ENCODE results near the gene ITGA5.

The ITGA5 gene

DNA sequence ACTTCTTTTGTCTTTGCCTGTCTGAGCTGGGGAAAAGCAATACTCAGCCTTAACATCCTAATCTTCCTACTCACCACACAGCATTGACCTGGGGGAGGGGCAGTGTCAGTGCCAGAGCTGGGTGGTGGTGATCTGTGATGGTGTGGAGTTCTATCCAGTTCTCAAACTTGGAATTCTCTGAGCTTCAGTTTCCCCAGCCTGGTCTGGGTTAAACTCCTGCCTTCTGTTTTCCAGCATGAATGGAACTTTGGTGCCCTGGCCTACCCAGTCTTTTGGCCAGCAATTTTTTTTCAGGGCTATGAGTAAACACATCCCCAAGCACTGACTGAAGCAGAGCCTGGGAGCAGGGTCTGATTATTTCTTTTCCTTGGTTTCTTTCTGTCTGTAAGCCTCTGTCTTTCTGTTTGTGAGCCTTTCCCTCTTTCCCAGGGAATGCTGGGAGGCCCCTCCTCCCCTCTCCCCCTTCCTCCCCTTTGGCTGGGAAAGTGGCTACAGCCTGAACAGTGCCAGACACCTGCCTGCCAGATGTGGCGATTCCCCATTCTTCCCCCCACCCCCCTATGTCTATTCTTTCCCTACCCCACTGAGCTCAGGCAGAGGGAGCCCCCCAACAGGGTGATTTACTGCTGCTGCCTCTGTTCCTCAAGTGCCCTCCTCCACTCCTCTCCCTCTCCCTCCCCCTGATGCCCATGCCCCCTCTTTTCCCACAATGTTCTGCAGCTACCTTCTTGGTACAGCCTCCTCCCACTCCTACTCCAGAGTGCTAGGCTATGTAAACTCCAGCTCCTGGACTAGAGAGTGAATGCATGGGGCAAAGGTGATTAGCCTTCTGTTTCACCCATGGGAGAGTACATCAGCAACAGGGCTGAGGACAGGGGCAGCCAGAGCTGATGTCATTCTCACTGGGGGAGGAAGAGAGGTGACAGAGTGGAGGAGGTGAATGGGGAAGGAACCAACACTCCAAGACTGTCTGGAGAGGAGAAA is 65.9 kb downstream of the ITGA5 start:
- H2AK5ac ChIP-seq (ENCODE audit: low read length), result no peak overlapping the region
- H3K79me2 ChIP-seq (ENCODE audit: control insufficient read depth, insufficient read depth, low read length), result no peaks in the 10 kb centered on the region
- H4K8ac ChIP-seq (ENCODE audit: low read depth, low read length), result no peak overlapping the region
- no peak overlapping the region for H3K4me3 ChIP-seq (ENCODE audit: low read length)
- no peak overlapping the region for H3K4me2 ChIP-seq (ENCODE audit: low read length)
- no CpG with 5 or more reads among the region's 1 CpG for WGBS (ENCODE audit: extremely low coverage, insufficient coverage, low lambda C conversion rate)
- H3K27me3 ChIP-seq (ENCODE audit: insufficient read depth, low read length, poor library complexity), result no peaks in the 10 kb centered on the region
- no peak overlapping the region for H2BK15ac ChIP-seq (replicated peaks; ENCODE audit: low read depth)
- peak overlapping the region; percentile 31 for H3K27ac ChIP-seq (ENCODE audit: low read depth, low read length)
- H2BK5ac ChIP-seq (ENCODE audit: low read length), result no peak overlapping the region
- H2BK120ac ChIP-seq (ENCODE audit: low read depth, low read length), result no peak overlapping the region
- H3K18ac ChIP-seq (ENCODE audit: low read length), result peak overlapping the region; percentile 45
- peak overlapping the region; percentile 28 for H3K9ac ChIP-seq (ENCODE audit: low read length)
- no peak for DNase-seq
- H3K4ac ChIP-seq (ENCODE audit: low read depth, low read length), result no peak overlapping the region
- peak overlapping the region; percentile 62 for H3K56ac ChIP-seq (ENCODE audit: low read length)
- peaks cover 36% of the 10 kb centered on the region for H3K4me1 ChIP-seq (ENCODE audit: control insufficient read depth, low read depth, low read length)
- H3K79me1 ChIP-seq (ENCODE audit: low read length), result no peaks in the 10 kb centered on the region
- H3K23ac ChIP-seq (ENCODE audit: low read length), result no peak overlapping the region
- H3K36me3 ChIP-seq (ENCODE audit: control insufficient read depth, insufficient read depth, low read length), result peaks cover 5% of the 10 kb centered on the region
- no peak overlapping the region for H4K5ac ChIP-seq (ENCODE audit: low read length)

DNA sequence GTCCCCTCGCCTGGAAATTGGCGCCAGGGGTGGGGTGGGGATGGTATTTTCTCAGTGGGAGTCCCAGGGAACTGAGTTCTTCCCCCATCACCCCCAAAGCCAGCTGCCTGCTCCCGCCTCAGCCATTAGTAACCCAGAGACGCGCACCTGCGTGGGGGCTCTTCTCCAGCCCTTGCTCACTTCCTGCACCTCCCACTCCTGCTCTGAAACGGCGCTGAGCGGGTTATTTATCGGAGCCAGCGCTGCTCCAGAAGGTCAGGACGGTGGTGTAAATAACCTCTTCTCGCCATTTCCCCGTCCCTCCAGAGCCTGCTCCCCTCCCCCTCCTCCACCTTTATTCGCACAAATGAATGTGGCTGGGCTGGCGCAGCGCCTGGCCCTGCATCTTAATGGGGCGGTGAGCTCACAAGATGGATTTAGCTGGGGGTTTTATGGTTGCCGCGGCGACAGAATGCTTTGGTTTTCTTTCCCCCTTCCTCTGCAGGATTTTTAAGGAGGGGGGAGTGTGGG is 67.0 kb downstream of the ITGA5 start:
- Histone ChIP-seq H2BK15ac (replicated peaks; ENCODE audit: low read depth) (no peak overlapping the region), H3K27ac (ENCODE audit: low read depth, low read length) (peak overlapping the region; percentile 75), H3K18ac (ENCODE audit: low read length) (peak overlapping the region; percentile 77), H2BK5ac (ENCODE audit: low read length) (no peak overlapping the region), H3K79me2 (ENCODE audit: control insufficient read depth, insufficient read depth, low read length) (no peaks in the 10 kb centered on the region), H3K56ac (ENCODE audit: low read length) (peak overlapping the region; percentile 51), H3K4me3 (ENCODE audit: low read length) (no peak overlapping the region), H3K4me1 (ENCODE audit: control insufficient read depth, low read depth, low read length) (peaks cover 29% of the 10 kb centered on the region), H3K4me2 (ENCODE audit: low read length) (peak overlapping the region; percentile 14), H3K27me3 (ENCODE audit: insufficient read depth, low read length, poor library complexity) (no peaks in the 10 kb centered on the region), H3K36me3 (ENCODE audit: control insufficient read depth, insufficient read depth, low read length) (peaks cover 8% of the 10 kb centered on the region), H3K9ac (ENCODE audit: low read length) (peak overlapping the region; percentile 28), H4K5ac (ENCODE audit: low read length) (no peak overlapping the region), H2BK120ac (ENCODE audit: low read depth, low read length) (peak overlapping the region; percentile 62), H3K79me1 (ENCODE audit: low read length) (no peaks in the 10 kb centered on the region), H3K4ac (ENCODE audit: low read depth, low read length) (peak overlapping the region; percentile 56), H4K8ac (ENCODE audit: low read depth, low read length) (no peak overlapping the region), H2AK5ac (ENCODE audit: low read length) (no peak overlapping the region), H3K23ac (ENCODE audit: low read length) (peak overlapping the region; percentile 19)
- no CpG with 5 or more reads among the region's 21 CpGs for WGBS (ENCODE audit: extremely low coverage, insufficient coverage, low lambda C conversion rate)
- DNase-seq, result peak; percentile 85

DNA sequence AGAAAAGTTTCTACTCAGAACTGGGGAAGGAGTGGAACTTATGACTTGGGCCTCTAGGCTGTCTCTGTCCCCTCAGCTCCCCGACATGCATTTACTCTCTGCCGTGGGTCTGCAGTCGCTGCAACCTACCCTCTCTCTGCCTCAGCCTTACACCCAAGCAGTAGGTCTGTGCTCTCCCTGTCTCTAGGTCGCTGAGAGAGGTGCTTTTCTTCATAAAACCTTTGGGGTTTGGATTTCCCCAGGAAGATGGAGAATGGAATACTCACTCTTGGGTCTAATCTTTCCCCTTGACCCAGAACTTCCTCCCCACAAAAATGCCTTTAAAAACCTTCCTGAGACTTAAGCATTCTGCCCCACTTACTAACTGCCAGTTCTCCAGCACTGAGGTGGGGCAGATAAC is 67.7 kb downstream of the ITGA5 start:
- Histone ChIP-seq H4K5ac (ENCODE audit: low read length) (no peak overlapping the region), H3K79me1 (ENCODE audit: low read length) (no peaks in the 10 kb centered on the region), H3K56ac (ENCODE audit: low read length) (no peak overlapping the region), H3K4me2 (ENCODE audit: low read length) (no peak overlapping the region), H2AK5ac (ENCODE audit: low read length) (no peak overlapping the region), H3K27ac (ENCODE audit: low read depth, low read length) (no peak overlapping the region), H3K36me3 (ENCODE audit: control insufficient read depth, insufficient read depth, low read length) (peaks cover 11% of the 10 kb centered on the region), H3K23ac (ENCODE audit: low read length) (no peak overlapping the region), H2BK5ac (ENCODE audit: low read length) (no peak overlapping the region), H3K18ac (ENCODE audit: low read length) (peak overlapping the region; percentile 77), H3K79me2 (ENCODE audit: control insufficient read depth, insufficient read depth, low read length) (no peaks in the 10 kb centered on the region), H4K8ac (ENCODE audit: low read depth, low read length) (no peak overlapping the region), H3K4me1 (ENCODE audit: control insufficient read depth, low read depth, low read length) (peaks cover 22% of the 10 kb centered on the region), H2BK15ac (replicated peaks; ENCODE audit: low read depth) (no peak overlapping the region), H3K9ac (ENCODE audit: low read length) (no peak overlapping the region), H3K27me3 (ENCODE audit: insufficient read depth, low read length, poor library complexity) (no peaks in the 10 kb centered on the region), H3K4me3 (ENCODE audit: low read length) (no peak overlapping the region), H3K4ac (ENCODE audit: low read depth, low read length) (no peak overlapping the region), H2BK120ac (ENCODE audit: low read depth, low read length) (no peak overlapping the region)
- DNase-seq, result no peak
- WGBS (ENCODE audit: extremely low coverage, insufficient coverage, low lambda C conversion rate), result no CpG with 5 or more reads among the region's 4 CpGs

DNA sequence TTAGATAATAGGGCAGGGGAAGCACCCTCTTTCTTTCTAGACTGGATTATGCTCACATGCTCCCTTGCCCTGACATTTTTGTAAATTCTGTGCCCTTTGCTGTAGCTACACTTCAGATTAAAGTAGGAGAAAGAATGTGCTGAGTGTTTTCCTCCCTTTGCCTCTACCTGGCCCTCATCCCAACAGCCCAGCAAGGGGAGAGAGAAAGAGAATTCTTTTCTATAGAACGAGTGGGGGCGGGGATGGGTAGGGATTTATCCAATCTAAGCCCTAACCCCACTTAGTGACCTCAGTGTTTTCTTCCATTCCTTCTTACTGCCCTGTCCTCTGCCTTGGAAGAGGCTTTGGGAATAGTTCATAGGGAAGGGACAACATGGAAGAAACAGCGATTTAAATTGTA is 68.3 kb downstream of the ITGA5 start:
- DNase-seq, result no peak
- Histone ChIP-seq H3K79me2 (ENCODE audit: control insufficient read depth, insufficient read depth, low read length) (no peaks in the 10 kb centered on the region), H3K23ac (ENCODE audit: low read length) (no peak overlapping the region), H3K4me1 (ENCODE audit: control insufficient read depth, low read depth, low read length) (peaks cover 21% of the 10 kb centered on the region), H3K27ac (ENCODE audit: low read depth, low read length) (peak overlapping the region; percentile 17), H2BK120ac (ENCODE audit: low read depth, low read length) (no peak overlapping the region), H4K5ac (ENCODE audit: low read length) (no peak overlapping the region), H2AK5ac (ENCODE audit: low read length) (no peak overlapping the region), H2BK5ac (ENCODE audit: low read length) (no peak overlapping the region), H3K4me3 (ENCODE audit: low read length) (no peak overlapping the region), H3K9ac (ENCODE audit: low read length) (no peak overlapping the region), H3K18ac (ENCODE audit: low read length) (no peak overlapping the region), H3K79me1 (ENCODE audit: low read length) (no peaks in the 10 kb centered on the region), H3K56ac (ENCODE audit: low read length) (no peak overlapping the region), H2BK15ac (replicated peaks; ENCODE audit: low read depth) (no peak overlapping the region), H3K4me2 (ENCODE audit: low read length) (no peak overlapping the region), H3K27me3 (ENCODE audit: insufficient read depth, low read length, poor library complexity) (no peaks in the 10 kb centered on the region), H3K36me3 (ENCODE audit: control insufficient read depth, insufficient read depth, low read length) (peaks cover 11% of the 10 kb centered on the region), H3K4ac (ENCODE audit: low read depth, low read length) (no peak overlapping the region), H4K8ac (ENCODE audit: low read depth, low read length) (no peak overlapping the region)
- WGBS (ENCODE audit: extremely low coverage, insufficient coverage, low lambda C conversion rate), result no CpG with 5 or more reads among the region's 3 CpGs

DNA sequence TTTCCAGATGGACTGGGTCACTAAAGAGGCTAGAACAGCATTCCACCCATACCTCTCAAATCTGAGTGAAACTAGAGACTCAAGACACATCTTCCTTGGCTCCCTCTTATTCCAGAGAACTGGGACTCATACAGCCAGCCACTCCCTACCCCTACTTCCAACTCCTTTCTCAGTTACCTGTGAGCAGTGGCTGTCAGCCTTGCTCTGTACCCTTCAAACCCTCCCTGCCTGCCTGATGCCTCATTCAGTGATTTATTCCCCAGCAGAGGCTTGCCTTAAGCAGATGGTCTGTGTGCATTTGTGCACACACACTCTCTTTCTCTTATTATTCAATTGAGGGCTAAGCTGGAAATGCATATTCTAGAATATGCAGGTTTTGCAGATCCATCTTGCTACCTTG is 69.4 kb downstream of the ITGA5 start:
- peaks cover 18% of the 10 kb centered on the region for H3K4me1 ChIP-seq (ENCODE audit: control insufficient read depth, low read depth, low read length)
- H2BK5ac ChIP-seq (ENCODE audit: low read length), result no peak overlapping the region
- no peaks in the 10 kb centered on the region for H3K79me1 ChIP-seq (ENCODE audit: low read length)
- H3K4me3 ChIP-seq (ENCODE audit: low read length), result no peak overlapping the region
- no peak overlapping the region for H2AK5ac ChIP-seq (ENCODE audit: low read length)
- DNase-seq, result no peak
- no peak overlapping the region for H3K9ac ChIP-seq (ENCODE audit: low read length)
- H4K5ac ChIP-seq (ENCODE audit: low read length), result no peak overlapping the region
- H4K8ac ChIP-seq (ENCODE audit: low read depth, low read length), result no peak overlapping the region
- no peaks in the 10 kb centered on the region for H3K27me3 ChIP-seq (ENCODE audit: insufficient read depth, low read length, poor library complexity)
- no peak overlapping the region for H3K4me2 ChIP-seq (ENCODE audit: low read length)
- H3K36me3 ChIP-seq (ENCODE audit: control insufficient read depth, insufficient read depth, low read length), result peaks cover 11% of the 10 kb centered on the region
- peak overlapping the region; percentile 12 for H3K27ac ChIP-seq (ENCODE audit: low read depth, low read length)
- no peak overlapping the region for H3K56ac ChIP-seq (ENCODE audit: low read length)
- no peak overlapping the region for H3K23ac ChIP-seq (ENCODE audit: low read length)
- no peak overlapping the region for H3K18ac ChIP-seq (ENCODE audit: low read length)
- H2BK15ac ChIP-seq (replicated peaks; ENCODE audit: low read depth), result no peak overlapping the region
- H3K79me2 ChIP-seq (ENCODE audit: control insufficient read depth, insufficient read depth, low read length), result no peaks in the 10 kb centered on the region
- H2BK120ac ChIP-seq (ENCODE audit: low read depth, low read length), result no peak overlapping the region
- no peak overlapping the region for H3K4ac ChIP-seq (ENCODE audit: low read depth, low read length)
